CD4-positive, alpha-beta T cell treated with Interleukin-4 for 1 hour (primary cell): ENCODE measurements around the gene LIX1.
"Not testable (repeated sequence)": the region's sequence is repeated elsewhere in the genome, so short reads cannot be mapped to it uniquely, and the experiment has no call there.

Experiments
- DNase-seq, 2 donors: peaks; one replicate each; pipeline ENCODE4 v3.0.0-alpha.2; 2020 to 2022

LIX1 gene

GRCh38 chr5:97101189-97101910, 41.1 kb downstream of the LIX1 start:
- no peak for DNase-seq

GRCh38 chr5:97100476-97100875, 41.9 kb downstream of the LIX1 start:
- no peak for DNase-seq

GRCh38 chr5:97098922-97099321, 43.5 kb downstream of the LIX1 start:
- no peak for DNase-seq

GRCh38 chr5:97097326-97098230, 44.8 kb downstream of the LIX1 start:
- no peak for DNase-seq

- DNase-seq = no peak
These were observed 45.6 kb downstream of the LIX1 start for GRCh38 chr5:97096846-97097245.

- DNase-seq = no peak
These were observed 46.2 kb downstream of the LIX1 start for GRCh38 chr5:97096191-97096590.

GRCh38 chr5:97095318-97095732, 47.1 kb downstream of the LIX1 start:
- DNase-seq = no peak

- DNase-seq = no peak
These were observed 47.7 kb downstream of the LIX1 start for GRCh38 chr5:97094579-97095317.

GRCh38 chr5:97093193-97093592, 49.2 kb downstream of the LIX1 start:
- DNase-seq = no peak

- DNase-seq = no peak
These were observed 51.5 kb downstream of the LIX1 start for GRCh38 chr5:97090944-97091343.

- no peak for DNase-seq
These were observed 53.1 kb downstream of the LIX1 start for GRCh38 chr5:97089149-97089801.

GRCh38 chr5:97088774-97089148, 53.6 kb downstream of the LIX1 start:
- DNase-seq = no peak

- DNase-seq = no peak
These were observed 55.3 kb downstream of the LIX1 start for GRCh38 chr5:97087138-97087537.

- DNase-seq = peak; percentile 3 to 46
These were observed 56.8 kb downstream of the LIX1 start for GRCh38 chr5:97085459-97086181.

- not testable (repeated sequence) for DNase-seq
These were observed 57.5 kb downstream of the LIX1 start for GRCh38 chr5:97084782-97085458.

GRCh38 chr5:97078958-97079743, 63.3 kb downstream of the LIX1 start:
- DNase-seq = no peak

GRCh38 chr5:97077246-97077645, 65.2 kb downstream of the LIX1 start:
- DNase-seq = no peak

- DNase-seq = no peak
These were observed 66.3 kb downstream of the LIX1 start for GRCh38 chr5:97076098-97076497.

- no peak for DNase-seq
These were observed 66.8 kb downstream of the LIX1 start for GRCh38 chr5:97075649-97076048.

GRCh38 chr5:97074859-97075489, 67.4 kb downstream of the LIX1 start:
- no peak for DNase-seq
